GM23338 (cell line): ENCODE measurements around the gene NTM. TPM values are rescaled to one million over a fixed set of nuclear protein-coding genes. Genes with fewer than 3 reads are reported as not detected.

Experiments used
- ATAC-seq: fragments of 200-7000 bp; cut with Tn5 transposase; 3 replicates; pipeline ENCODE4 v1.9.1; 2020
- DNase-seq: peaks from one replicate; pipeline ENCODE4 v3.0.0-alpha.2; 2015; ENCODE audit warnings: low spot score
- H2AFZ ChIP-seq: fragments of 200-600 bp; sonication (generic); 2 replicates; pipeline ENCODE4 v1.8.0; 2016; ENCODE audit warnings: antibody characterized with exemption, mild to moderate bottlenecking, moderate library complexity
- H3F3A ChIP-seq: fragments of 200-600 bp; sonication (generic); replicated peaks from 2 replicates; pipeline ENCODE4 v1.8.0; 2017; ENCODE audit warnings: antibody characterized with exemption, mixed run types, low read depth
- H3K27ac ChIP-seq: fragments of 200-600 bp; sonication (generic); 2 replicates; pipeline ENCODE4 v1.6.1; 2016; ENCODE audit warnings: low read depth
- H3K27me3 ChIP-seq: fragments of 200-600 bp; sonication (generic); 2 replicates; pipeline ENCODE4 v1.8.0; 2016; ENCODE audit warnings: mild to moderate bottlenecking, mixed run types, moderate library complexity; ENCODE audit not compliant: insufficient read depth
- H3K36me3 ChIP-seq: fragments of 200-600 bp; sonication (generic); 2 replicates; pipeline ENCODE4 v1.8.0; 2016; ENCODE audit warnings: mild to moderate bottlenecking; ENCODE audit not compliant: insufficient read depth
- H3K4me1 ChIP-seq: fragments of 200-600 bp; sonication (generic); 2 replicates; pipeline ENCODE4 v1.8.0; 2016; ENCODE audit warnings: mild to moderate bottlenecking, moderate library complexity; ENCODE audit not compliant: insufficient read depth
- H3K4me2 ChIP-seq: fragments of 200-600 bp; sonication (generic); 2 replicates; pipeline ENCODE4 v1.7.1; 2017; ENCODE audit warnings: mixed run types
- H3K4me3 ChIP-seq: fragments of 200-600 bp; sonication (generic); 2 replicates; pipeline ENCODE4 v1.6.1; 2016; ENCODE audit warnings: mixed run types
- H3K79me2 ChIP-seq: fragments of 200-600 bp; sonication (generic); replicated peaks from 2 replicates; pipeline ENCODE4 v1.8.0; 2017; ENCODE audit warnings: mild to moderate bottlenecking; ENCODE audit not compliant: insufficient read depth
- H3K9me2 ChIP-seq: fragments of 200-600 bp; sonication (generic); 2 replicates; pipeline ENCODE4 v1.8.0; 2017; ENCODE audit not compliant: insufficient read depth
- H4K20me1 ChIP-seq: fragments of 200-600 bp; sonication (generic); replicated peaks from 2 replicates; pipeline ENCODE4 v1.8.0; 2017; ENCODE audit warnings: mild to moderate bottlenecking; ENCODE audit not compliant: insufficient read depth
- H3K27ac Mint-ChIP-seq: 2 replicates; pipeline ENCODE4 v1.8.0; 2020; ENCODE audit warnings: inconsistent platforms, mild to moderate bottlenecking, moderate library complexity, mixed read lengths
- H3K27me3 Mint-ChIP-seq: 3 replicates; pipeline ENCODE4 v1.8.0; 2022; ENCODE audit warnings: low read depth, mild to moderate bottlenecking, moderate library complexity, mixed read lengths, inconsistent platforms; ENCODE audit not compliant: insufficient read depth, poor library complexity
- H3K36me3 Mint-ChIP-seq: 3 replicates; pipeline ENCODE4 v1.8.0; 2021; ENCODE audit warnings: low read depth, mild to moderate bottlenecking, inconsistent platforms, moderate library complexity, mixed read lengths
- H3K4me1 Mint-ChIP-seq: 3 replicates; pipeline ENCODE4 v1.8.0; 2020; ENCODE audit warnings: mild to moderate bottlenecking, inconsistent platforms, mixed read lengths
- H3K4me3 Mint-ChIP-seq: 3 replicates; pipeline ENCODE4 v1.8.0; 2021; ENCODE audit warnings: moderate library complexity, mild to moderate bottlenecking, inconsistent platforms, mixed read lengths
- H3K9me3 Mint-ChIP-seq: 3 replicates; pipeline ENCODE4 v1.8.0; 2020; ENCODE audit warnings: moderate library complexity, mild to moderate bottlenecking, inconsistent platforms, mixed read lengths
- CREB1 ChIP-seq: fragments of 250-450 bp; sonication (Bioruptor Pico); IDR thresholded peaks from 2 replicates; pipeline ENCODE4 v1.5.0; 2020; ENCODE audit warnings: low read depth, mild to moderate bottlenecking, moderate library complexity
- ETS1 ChIP-seq: IDR thresholded peaks from 2 replicates; pipeline ENCODE4 v1.6.1; 2016; ENCODE audit warnings: antibody characterized with exemption
- EZH2phosphoT487 ChIP-seq: fragments of 200-600 bp; sonication (generic); IDR thresholded peaks from one replicate; pipeline ENCODE4 v1.8.1; 2018; ENCODE audit warnings: antibody characterized with exemption; ENCODE audit not compliant: unreplicated experiment
- NANOG ChIP-seq: IDR thresholded peaks from 2 replicates; pipeline ENCODE4 v1.6.1; 2016; ENCODE audit warnings: antibody characterized with exemption, borderline replicate concordance
- POLR2AphosphoS5 ChIP-seq: IDR thresholded peaks from 2 replicates; pipeline ENCODE4 v1.6.1; 2016; ENCODE audit warnings: antibody characterized with exemption, low read depth
- ZNF114 ChIP-seq: fragments of 250-450 bp; sonication (Bioruptor Pico); IDR thresholded peaks from 2 replicates; pipeline ENCODE4 v1.5.0; 2020; ENCODE audit warnings: mild to moderate bottlenecking, moderate library complexity
- ZNF331 ChIP-seq: fragments of 250-450 bp; sonication (Bioruptor Pico); IDR thresholded peaks from 2 replicates; pipeline ENCODE4 v1.5.0; 2020; ENCODE audit warnings: low read depth, mild to moderate bottlenecking, moderate library complexity
- ZNF462 ChIP-seq: fragments of 250-450 bp; sonication (Bioruptor Pico); IDR thresholded peaks from 2 replicates; pipeline ENCODE4 v1.5.0; 2020; ENCODE audit warnings: mild to moderate bottlenecking, moderate library complexity
- polyA plus RNA-seq: library from polyadenylated mRNA; unstranded; fragments of >200 nt; fragmentation: Nextera tagmentation; extraction: Ambion mirVana; gene quantifications from 2 replicates; pipeline ENCODE4 v1.2.1, GENCODE V29; 2016
- total RNA-seq: library from RNA; depleted of rRNA; stranded (reverse); fragments of >200 nt; shearing (Covaris generic); gene quantifications from 2 replicates; pipeline ENCODE4 v1.2.3, GENCODE V29; 2014

The NTM gene
- total and polyA plus RNA-seq, 2 experiments from 2014 or later = 10.6 to 14.6 TPM

GRCh38 chr11:132137981-132138313 lies 767.5 kb downstream of the NTM start:
- DNase-seq = no peak

More at GRCh38 chr11:132137981-132138313, 767.5 kb downstream of the NTM start:
- Histone ChIP-seq H3F3A (no peaks in the 10 kb centered on the region), H3K4me1 (no peaks in the 10 kb centered on the region), H3K36me3 (no peaks in the 10 kb centered on the region), H3K4me3 (no peak overlapping the region), H4K20me1 (no peaks in the 10 kb centered on the region), H2AFZ (no peak overlapping the region), H3K4me2 (no peak overlapping the region), H3K79me2 (no peaks in the 10 kb centered on the region; the same call in 1 of the 2 replicates), H3K27me3 (no peaks in the 10 kb centered on the region), H3K27ac (no peak overlapping the region), H3K9me2 (0 out of 2 replicates have a peak, but pooled peaks cover 3% of the 10 kb centered on the region)
- Mint-ChIP-seq H3K27me3 (no peaks in the 10 kb centered on the region), H3K9me3 (no peaks in the 10 kb centered on the region), H3K4me3 (no peak overlapping the region), H3K36me3 (no peaks in the 10 kb centered on the region), H3K27ac (no peak overlapping the region), H3K4me1 (peaks cover 3% of the 10 kb centered on the region)
- no peak for TF ChIP-seq ZNF114 (CRISPR knock-in tag)
- no peak for TF ChIP-seq ETS1
- TF ChIP-seq CREB1 (CRISPR knock-in tag) = no peak
- TF ChIP-seq EZH2phosphoT487 = no peak
- TF ChIP-seq POLR2AphosphoS5 = no peak
- no peak for TF ChIP-seq ZNF331
- no peak for TF ChIP-seq NANOG
- TF ChIP-seq ZNF462 (CRISPR knock-in tag) = no peak
- no peak for ATAC-seq
